Neural progenitor cell (in vitro differentiated cells): ENCODE results near the gene SEC62.

Experiments
- CTCF ChIP-seq: fragments of 200-600 bp; sonication (generic); IDR thresholded peaks from 2 replicates; pipeline ENCODE4 v1.5.1; 2017; ENCODE audit warnings: antibody characterized with exemption, mild to moderate bottlenecking
- EZH2phosphoT487 ChIP-seq: fragments of 200-600 bp; sonication (generic); IDR thresholded peaks from 2 replicates; pipeline ENCODE4 v1.6.1; 2017; ENCODE audit warnings: antibody characterized with exemption

GRCh38 chr3:169968224-169968885 lies 1.7 kb downstream of the SEC62 start:
- TF ChIP-seq CTCF (no peak), EZH2phosphoT487 (no peak)
